Measurements from ENCODE around the gene CTU1. TPM values are rescaled to one million over a fixed set of nuclear protein-coding genes. Genes with fewer than 3 reads are reported as not detected.

CTU1 gene
- total and polyA plus RNA-seq, 2 donors (not counting 1 experiment from before 2014, with no cell fraction given) = 8.1 to 8.4 TPM

DNA sequence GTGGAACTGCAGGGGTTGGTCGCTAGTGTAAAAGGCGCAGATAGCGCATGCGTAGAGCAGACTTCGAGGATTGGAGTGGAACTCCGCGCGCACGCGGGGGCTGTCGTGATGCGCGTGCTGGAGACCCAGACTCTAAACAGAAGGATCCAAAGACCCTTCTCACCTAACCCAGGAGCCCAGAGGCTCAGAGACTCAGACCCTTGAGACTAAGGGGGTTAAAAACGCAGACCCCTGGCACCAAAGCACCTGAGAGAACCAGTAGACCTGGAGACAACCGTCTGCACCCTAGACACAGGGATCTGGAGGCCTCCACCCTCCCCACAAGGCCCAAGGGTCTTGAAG, 567 bp upstream of the CTU1 start:
- CTCF ChIA-PET = no interaction called here
- Histone ChIP-seq H3K27ac (ENCODE audit: low read length in 2 of 2) (peak overlapping the region; percentile 57 to 76), H3K36me3 (replicated peaks in 1 of 2; ENCODE audit: control extremely low read depth in 1 of 2, control insufficient read depth in 1 of 2, extremely low read depth in 1 of 2, insufficient read depth in 2 of 2, low read length in 1 of 2) (peaks cover 0 to 1% of the 10 kb centered on the region in 2 experiments), H3K79me2 (ENCODE audit: control insufficient read depth, insufficient read depth, low read length) (peaks cover 40% of the 10 kb centered on the region), H4K20me1 (ENCODE audit: control insufficient read depth, insufficient read depth, low read length, poor library complexity, severe bottlenecking) (peaks cover 18% of the 10 kb centered on the region), H3K4me3 (ENCODE audit: control extremely low read depth in 1 of 5, extremely low read depth in 1 of 5, insufficient read depth in 1 of 5, low read depth in 2 of 5, low read length in 4 of 5) (peak overlapping the region; percentile 68 to 88 (median 80)), H3K9ac (ENCODE audit: low read length) (peak overlapping the region; percentile 88), H2AFZ (ENCODE audit: insufficient read depth, low read depth, low read length, poor library complexity, severe bottlenecking) (peak overlapping the region; percentile 69), H3K27me3 (replicated peaks in 1 of 4; ENCODE audit: control extremely low read depth in 1 of 4, control insufficient read depth in 3 of 4, insufficient read depth in 4 of 4, low read length in 3 of 4) (peaks cover 0 to 7% (median 3%) of the 10 kb centered on the region in 4 experiments), H3K4me2 (replicated peaks; ENCODE audit: low read depth, low read length, poor library complexity, severe bottlenecking) (peak overlapping the region; percentile 96), H3K9me3 (ENCODE audit: control extremely low read depth in 1 of 3, control insufficient read depth in 2 of 3, insufficient read depth in 1 of 3, low read length in 2 of 3) (no peaks in the 10 kb centered on the region), H3K4me1 (ENCODE audit: control insufficient read depth in 2 of 2, insufficient read depth in 2 of 2, low read length in 2 of 2) (peaks cover 11 to 16% of the 10 kb centered on the region in 2 donors)
- 4% methylated on average over 14 of the region's 15 CpGs for WGBS (ENCODE audit: insufficient coverage)
- Mint-ChIP-seq H3K27ac (peak overlapping the region; percentile 97), H3K4me1 (peaks cover 35% of the 10 kb centered on the region), H3K4me3 (peak overlapping the region; percentile 99), H3K27me3 (no peaks in the 10 kb centered on the region), H3K9me3 (ENCODE audit: insufficient read depth) (no peaks in the 10 kb centered on the region)
- DNase-seq (no peak), ATAC-seq (ENCODE audit: low read depth) (peak; percentile 39)
- intact Hi-C loops (cut with micrococcal nuclease) = loop anchor here (1.0 to 2.0 kb wide), 2 partner anchors 230 to 597 kb away; partner anchors contain the start of gene JOSD2
- TF ChIP-seq, protein P1, sequence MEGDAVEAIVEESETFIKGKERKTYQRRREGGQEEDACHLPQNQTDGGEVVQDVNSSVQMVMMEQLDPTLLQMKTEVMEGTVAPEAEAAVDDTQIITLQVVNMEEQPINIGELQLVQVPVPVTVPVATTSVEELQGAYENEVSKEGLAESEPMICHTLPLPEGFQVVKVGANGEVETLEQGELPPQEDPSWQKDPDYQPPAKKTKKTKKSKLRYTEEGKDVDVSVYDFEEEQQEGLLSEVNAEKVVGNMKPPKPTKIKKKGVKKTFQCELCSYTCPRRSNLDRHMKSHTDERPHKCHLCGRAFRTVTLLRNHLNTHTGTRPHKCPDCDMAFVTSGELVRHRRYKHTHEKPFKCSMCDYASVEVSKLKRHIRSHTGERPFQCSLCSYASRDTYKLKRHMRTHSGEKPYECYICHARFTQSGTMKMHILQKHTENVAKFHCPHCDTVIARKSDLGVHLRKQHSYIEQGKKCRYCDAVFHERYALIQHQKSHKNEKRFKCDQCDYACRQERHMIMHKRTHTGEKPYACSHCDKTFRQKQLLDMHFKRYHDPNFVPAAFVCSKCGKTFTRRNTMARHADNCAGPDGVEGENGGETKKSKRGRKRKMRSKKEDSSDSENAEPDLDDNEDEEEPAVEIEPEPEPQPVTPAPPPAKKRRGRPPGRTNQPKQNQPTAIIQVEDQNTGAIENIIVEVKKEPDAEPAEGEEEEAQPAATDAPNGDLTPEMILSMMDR (IDR thresholded peaks at IDR 0.05) = no peak
- no peak for TF ChIP-seq EZH2 (IDR thresholded peaks at IDR 0.05; ENCODE audit: borderline replicate concordance, insufficient read depth, low read depth, low read length, poor library complexity, severe bottlenecking)
- POLR2A ChIA-PET = no interaction called here

DNA sequence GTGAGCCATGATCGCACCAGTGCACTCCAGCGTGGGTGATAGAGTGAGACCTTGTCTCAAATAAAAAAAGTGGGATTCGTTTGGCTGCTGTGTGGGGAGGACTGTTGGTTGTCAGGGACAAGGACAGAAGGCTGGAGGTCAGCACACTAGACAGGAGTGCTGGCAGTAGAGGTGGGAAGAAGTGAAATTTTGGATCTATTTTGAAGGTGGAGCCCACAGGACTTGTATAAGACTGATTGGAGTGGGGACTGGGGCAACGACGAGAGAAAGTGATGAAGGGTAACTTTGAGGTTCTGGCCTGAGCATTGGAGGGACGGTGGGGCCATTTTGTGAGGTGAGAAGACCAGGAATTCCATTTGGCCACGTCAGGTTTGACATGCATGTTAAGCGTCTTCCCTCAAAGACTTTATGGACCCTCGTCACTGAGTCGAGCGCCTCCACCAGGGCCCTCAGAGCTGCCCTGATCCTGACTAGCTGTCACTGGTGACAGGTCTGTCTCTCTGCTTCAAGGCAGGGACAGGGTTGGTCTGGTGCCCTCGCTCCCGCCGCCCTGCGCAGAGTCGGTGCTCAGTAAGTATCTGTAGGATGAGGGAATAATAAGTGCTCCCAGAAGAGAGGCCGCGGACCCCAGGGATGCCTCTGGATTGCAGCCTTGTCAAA, 673 bp downstream of the CTU1 start:
- H3K27me3 ChIP-seq (replicated peaks in 1 of 4; ENCODE audit: control extremely low read depth in 1 of 4, control insufficient read depth in 3 of 4, insufficient read depth in 4 of 4, low read length in 3 of 4) = peaks cover 0 to 3% (median 0%) of the 10 kb centered on the region in 4 experiments
- no peaks in the 10 kb centered on the region for H3K9me3 Mint-ChIP-seq (ENCODE audit: insufficient read depth)
- peak overlapping the region; percentile 99 for H3K4me3 Mint-ChIP-seq
- peaks cover 29% of the 10 kb centered on the region for H4K20me1 ChIP-seq (ENCODE audit: control insufficient read depth, insufficient read depth, low read length, poor library complexity, severe bottlenecking)
- H3K9ac ChIP-seq (ENCODE audit: low read length) = peak overlapping the region; percentile 88
- H3K4me2 ChIP-seq (replicated peaks; ENCODE audit: low read depth, low read length, poor library complexity, severe bottlenecking) = peak overlapping the region; percentile 96
- POLR2A ChIA-PET = no interaction called here
- DNase-seq (peak; percentile 20), ATAC-seq (ENCODE audit: low read depth) (no peak)
- TF ChIP-seq, protein P1 (IDR thresholded peaks at IDR 0.05) = peak; percentile 3
- TF ChIP-seq EZH2 (IDR thresholded peaks at IDR 0.05; ENCODE audit: borderline replicate concordance, insufficient read depth, low read depth, low read length, poor library complexity, severe bottlenecking) = no peak
- peak overlapping the region in 1 of 2 donors; percentile 76 for H3K27ac ChIP-seq (ENCODE audit: low read length in 2 of 2)
- peak overlapping the region; percentile 53 to 88 (median 80) for H3K4me3 ChIP-seq (ENCODE audit: control extremely low read depth in 1 of 5, extremely low read depth in 1 of 5, insufficient read depth in 1 of 5, low read depth in 2 of 5, low read length in 4 of 5)
- H2AFZ ChIP-seq (ENCODE audit: insufficient read depth, low read depth, low read length, poor library complexity, severe bottlenecking) = peak overlapping the region; percentile 69
- H3K27me3 Mint-ChIP-seq = no peaks in the 10 kb centered on the region
- H3K4me1 Mint-ChIP-seq = peaks cover 35% of the 10 kb centered on the region
- H3K27ac Mint-ChIP-seq = peak overlapping the region; percentile 97
- intact Hi-C loops (cut with micrococcal nuclease) = loop anchor here (1.0 to 2.0 kb wide), 2 partner anchors 231 to 596 kb away; partner anchors contain the start of gene JOSD2
- CTCF ChIA-PET = interaction anchor here (0.6 kb wide), 1 partner anchor 11 kb away, joined by 4 read pairs; no protein-coding TSS in a partner anchor
- H3K36me3 ChIP-seq (replicated peaks in 1 of 2; ENCODE audit: control extremely low read depth in 1 of 2, control insufficient read depth in 1 of 2, extremely low read depth in 1 of 2, insufficient read depth in 2 of 2, low read length in 1 of 2) = peaks cover 4 to 10% of the 10 kb centered on the region in 2 experiments
- H3K4me1 ChIP-seq (ENCODE audit: control insufficient read depth in 2 of 2, insufficient read depth in 2 of 2, low read length in 2 of 2) = peaks cover 11 to 16% of the 10 kb centered on the region in 2 donors
- 26% methylated on average over 18 of the region's 18 CpGs for WGBS (ENCODE audit: insufficient coverage)
- no peaks in the 10 kb centered on the region for H3K9me3 ChIP-seq (ENCODE audit: control extremely low read depth in 1 of 3, control insufficient read depth in 2 of 3, insufficient read depth in 1 of 3, low read length in 2 of 3)
- H3K79me2 ChIP-seq (ENCODE audit: control insufficient read depth, insufficient read depth, low read length) = peaks cover 51% of the 10 kb centered on the region

Data from B cell (primary cell).